LHCN-M2 (cell line): ENCODE measurements around the gene GSE1. TPM values are rescaled to one million over a fixed set of nuclear protein-coding genes. Genes with fewer than 3 reads are reported as not detected.

Experiments
- DNase-seq: peaks from one replicate; pipeline ENCODE4 v3.0.0-alpha.2; 2012; ENCODE audit warnings: low read depth
- total RNA-seq: library from RNA; depleted of rRNA; stranded (reverse); fragments of >200 nt; gene quantifications from 2 replicates; pipeline ENCODE4 v1.2.3, GENCODE V29; 2014

GSE1 gene
- total RNA-seq, 1 experiment from 2014 or later = 10.9 TPM

DNA sequence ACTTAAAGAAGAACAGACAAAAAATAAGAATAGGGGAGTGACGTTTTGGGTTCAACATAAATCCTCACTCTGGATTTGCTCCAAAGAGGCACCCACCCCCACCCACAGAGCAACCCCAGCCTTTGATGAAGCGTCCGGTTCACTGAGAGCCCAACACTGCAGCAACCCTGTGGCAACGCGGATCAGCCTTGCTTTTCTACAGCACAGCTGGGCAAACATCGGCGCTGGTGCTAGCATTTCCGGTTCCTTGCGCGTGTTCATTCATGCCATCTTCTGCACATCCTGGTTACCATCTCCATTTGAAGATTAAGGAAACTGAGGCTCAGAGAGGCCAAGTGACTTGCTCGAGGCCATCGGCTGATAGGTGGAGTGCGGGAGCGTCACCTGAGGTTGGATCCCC lies 84.3 kb downstream of the GSE1 start:
- DNase-seq = no peak

DNA sequence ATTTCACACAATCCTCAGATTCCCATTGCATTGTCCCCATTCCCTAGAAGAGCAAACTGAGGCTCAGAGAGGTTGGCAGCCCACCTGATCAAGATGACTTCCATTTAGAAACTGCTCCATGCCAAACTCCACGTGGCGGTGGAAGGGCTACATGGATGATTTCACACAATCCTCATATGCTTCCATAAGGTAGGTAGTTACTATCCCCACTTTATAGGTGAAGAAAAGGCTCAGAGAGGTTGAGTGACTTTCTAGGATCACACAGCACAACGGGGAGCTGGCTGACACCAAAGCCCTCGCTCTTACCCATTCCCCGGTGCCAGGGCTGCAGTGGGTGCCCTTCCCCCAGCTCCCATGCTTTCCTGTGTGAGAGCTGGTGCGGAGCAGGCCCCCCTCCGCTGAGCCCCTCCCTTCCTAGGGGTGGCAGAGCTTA lies 85.4 kb downstream of the GSE1 start:
- DNase-seq = no peak

DNA sequence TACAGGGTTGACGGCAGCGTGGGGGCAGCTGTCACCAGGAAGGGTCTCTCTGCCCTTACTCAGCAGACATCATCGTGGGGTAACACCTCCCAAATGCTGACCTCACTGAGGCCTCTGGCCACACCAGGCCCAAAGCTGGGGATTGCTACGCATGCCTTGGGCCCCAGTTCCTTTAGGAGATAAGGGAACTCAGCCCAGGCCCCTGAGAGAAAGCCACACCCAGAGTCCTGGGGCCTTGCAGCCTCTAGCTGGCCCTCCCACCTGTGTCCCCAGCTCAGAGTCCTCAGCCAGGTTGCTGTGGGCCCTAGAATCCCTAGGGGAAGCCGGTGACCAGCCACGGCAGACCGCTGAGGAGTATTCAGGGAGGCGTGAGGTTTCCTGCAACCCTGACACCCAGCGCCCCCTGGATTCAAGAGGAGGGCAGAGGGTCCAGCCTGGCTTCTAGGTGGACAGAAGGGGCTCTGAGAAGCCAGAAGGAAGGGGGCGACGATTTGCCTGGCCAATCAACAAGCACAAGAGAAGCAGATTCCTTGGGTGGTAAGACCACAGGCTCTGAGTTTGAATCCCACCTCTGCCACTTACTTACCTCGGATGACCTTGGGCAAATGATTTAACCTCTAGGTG lies 85.9 kb downstream of the GSE1 start:
- no peak for DNase-seq

DNA sequence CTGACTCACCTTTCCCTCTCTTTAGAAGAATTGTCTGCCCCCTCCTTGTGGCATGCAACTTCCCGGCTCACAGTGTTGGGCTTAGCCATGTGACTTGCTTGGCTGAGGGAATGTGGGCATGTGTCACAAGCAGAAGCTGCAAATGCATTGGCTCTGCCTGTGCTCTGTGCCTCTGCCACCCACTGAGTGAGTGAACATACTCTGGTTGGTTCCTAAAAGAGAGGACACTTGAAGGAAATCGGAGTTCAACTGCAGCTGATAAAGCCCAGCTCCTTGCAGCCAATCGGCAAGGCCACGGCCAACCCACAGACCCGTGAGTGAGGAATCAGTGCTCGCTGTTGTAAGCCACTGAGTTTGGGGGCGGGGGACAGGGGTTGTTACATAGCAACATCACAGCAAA lies 86.5 kb downstream of the GSE1 start:
- peak; percentile 36 for DNase-seq

DNA sequence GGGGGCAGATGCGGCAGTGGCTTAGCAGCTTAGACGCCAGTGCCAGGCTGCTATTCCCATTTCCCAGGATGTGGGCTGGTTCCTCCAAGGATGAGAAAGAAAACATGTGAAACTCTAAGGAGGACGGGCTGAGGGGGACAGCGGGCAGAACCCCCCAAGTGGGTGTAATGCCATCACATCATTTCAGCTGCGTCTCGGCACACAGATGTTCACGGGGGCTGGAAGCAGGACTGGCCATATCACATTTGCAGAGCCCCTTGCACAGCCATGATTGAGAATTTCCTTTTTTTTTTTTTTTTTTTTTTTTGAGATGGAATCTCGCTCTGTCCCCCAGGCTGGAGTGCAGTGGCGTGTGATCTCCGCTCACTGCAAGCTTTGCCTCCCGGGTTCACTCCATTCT lies 90.9 kb downstream of the GSE1 start:
- DNase-seq = no peak

DNA sequence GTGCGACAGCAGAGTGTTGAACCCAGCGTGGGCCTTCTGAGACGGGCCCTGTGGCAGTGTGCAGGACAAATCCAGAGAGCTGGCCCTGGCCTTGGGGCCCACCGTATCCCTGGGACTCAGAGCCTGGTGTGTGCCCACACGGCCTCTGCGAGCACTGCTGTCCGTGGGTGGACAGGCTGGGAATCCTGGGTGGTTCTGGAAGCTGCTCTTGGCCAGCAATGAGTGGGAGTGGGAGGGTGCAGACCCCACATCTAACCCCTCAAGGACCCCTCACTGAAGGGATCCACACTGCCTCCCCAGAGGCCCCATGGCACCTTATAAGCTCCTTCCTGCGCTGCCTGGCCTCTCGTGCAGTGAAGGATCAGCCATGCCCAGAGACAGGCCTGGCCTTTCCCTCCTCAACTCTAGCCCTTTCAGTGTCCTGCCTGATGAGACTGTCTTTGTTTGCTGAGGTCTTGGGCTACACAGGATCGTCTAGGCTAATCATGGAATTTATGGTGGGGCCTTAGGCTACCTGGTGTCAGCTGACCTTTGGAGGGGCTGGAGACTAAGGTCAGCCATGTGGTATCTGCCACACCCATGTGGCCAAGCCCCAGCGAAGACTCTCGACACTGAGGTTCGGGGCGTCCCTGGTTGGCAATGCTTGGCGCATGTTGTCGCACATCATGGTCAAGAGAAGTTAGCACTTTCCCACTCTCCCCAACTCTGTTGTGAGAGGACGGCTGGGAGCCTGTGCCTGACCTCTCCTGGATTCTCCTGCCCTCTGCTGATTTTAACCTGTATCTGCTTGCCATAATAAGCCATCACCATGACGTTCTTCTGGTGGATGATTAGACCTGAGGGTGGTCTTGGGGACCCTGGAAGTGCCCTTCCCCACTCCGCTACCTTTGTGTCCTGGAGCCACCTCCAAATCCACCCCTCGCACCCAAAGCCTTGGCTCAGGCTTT lies 92.1 kb downstream of the GSE1 start:
- DNase-seq = no peak

DNA sequence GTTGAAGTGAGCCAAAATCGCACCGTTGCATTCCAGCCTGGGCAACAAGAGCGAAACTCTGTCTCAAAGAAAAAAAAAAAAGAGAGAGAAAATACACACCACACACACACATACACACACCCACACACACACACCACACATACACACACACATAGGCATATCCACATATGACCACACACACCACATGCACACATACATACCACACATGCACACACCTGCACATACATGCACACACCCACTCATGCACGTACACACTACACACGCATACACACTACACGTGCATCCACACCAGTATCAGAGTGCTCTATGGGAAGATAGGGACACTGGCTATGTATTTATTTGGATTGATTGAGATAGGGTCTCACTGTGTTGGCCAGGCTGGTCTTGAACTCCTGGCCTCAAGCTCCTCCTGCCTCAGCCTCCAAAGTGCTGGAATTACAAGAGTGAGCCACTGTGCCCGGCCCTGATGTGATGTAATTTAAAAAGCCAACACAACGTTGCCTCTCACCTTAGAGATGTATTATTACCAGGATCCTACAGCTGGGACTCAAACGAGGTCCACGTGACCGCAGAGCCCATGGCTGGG lies 93.4 kb downstream of the GSE1 start:
- no peak for DNase-seq

DNA sequence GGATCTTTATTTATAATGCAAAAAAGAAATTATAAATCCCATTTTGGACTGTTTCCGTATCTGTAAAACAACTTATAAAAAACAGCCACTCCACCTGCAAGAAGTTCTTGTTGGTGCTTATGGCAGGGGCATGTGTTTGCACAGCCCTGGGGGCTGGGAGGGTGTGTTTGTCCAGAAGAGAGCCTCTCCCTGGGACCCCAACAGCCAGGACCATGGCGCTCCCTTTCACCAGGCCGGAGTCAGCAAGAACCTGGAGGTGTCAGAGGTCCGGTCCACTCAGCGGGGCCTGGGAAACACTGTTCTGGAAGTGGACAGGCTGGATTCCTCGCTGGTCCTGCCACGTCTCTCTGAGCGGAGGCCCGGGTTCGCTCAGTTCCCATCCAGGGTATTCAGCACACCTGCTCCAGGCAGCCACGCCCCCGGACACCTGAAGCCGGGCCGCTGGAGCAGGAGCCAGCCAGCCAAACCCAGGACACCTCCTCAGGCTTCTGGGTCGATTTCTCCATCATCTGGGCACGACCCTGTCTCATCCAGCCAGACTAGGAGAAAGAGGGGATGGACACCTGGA lies 94.5 kb downstream of the GSE1 start:
- no peak for DNase-seq

DNA sequence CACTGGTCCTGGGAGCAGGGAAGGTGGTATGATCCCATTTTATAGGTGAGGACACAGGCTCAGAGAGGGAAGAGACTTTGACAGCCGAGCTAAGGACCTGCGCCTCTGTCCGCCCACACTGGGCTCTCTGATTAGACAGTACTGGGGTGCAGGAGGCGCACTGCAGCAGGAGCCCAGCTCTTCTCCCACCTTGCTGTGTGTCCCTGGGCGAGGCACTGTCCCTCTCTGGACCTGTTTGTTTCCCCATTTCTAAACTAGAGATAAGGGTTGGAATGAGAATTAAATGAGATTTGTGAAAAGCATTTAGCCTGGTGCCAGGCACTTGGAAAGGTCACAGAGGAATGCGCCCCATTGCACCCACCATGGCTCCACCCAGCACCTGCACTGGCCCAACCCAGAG lies 95.2 kb downstream of the GSE1 start:
- no peak for DNase-seq

DNA sequence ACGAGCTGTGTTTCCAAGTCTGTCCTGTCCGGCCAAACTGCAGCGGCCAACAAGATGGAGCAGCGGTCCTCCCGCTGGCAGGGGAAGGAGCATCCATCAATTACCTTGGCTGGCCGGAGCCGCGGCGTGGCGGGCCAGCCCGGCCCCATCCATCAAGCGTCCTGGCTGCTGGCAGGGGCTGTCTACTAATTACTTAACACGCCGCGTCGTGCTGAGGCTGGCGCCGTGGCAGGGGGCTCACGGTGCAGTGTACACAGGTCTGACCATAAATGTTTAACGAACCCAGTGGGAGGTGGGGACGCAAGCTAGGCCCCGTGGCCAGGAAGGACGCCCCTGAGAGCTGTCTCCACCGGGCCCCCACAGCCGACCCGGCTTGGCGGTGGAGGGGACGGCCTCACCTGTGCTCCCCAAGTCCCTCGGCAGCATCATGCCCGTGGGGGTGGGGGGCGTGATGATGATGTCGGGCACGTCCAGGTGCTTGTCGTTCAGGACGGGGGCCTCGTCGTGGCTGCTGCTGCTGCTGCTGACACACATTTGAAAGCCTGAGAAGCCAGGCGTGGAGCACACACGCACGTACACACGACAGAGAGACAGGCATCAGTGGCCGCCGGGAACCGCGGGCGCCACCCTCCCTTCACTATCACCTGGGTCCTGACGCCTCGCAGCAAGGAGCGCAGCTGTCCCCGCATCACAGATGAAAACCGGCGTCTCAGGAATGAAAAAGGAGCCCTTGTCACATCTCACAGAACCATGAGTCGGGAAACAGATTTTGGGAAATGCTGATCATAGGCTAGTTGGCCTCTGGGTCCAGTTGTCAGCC lies 96.9 kb downstream of the GSE1 start:
- no peak for DNase-seq

DNA sequence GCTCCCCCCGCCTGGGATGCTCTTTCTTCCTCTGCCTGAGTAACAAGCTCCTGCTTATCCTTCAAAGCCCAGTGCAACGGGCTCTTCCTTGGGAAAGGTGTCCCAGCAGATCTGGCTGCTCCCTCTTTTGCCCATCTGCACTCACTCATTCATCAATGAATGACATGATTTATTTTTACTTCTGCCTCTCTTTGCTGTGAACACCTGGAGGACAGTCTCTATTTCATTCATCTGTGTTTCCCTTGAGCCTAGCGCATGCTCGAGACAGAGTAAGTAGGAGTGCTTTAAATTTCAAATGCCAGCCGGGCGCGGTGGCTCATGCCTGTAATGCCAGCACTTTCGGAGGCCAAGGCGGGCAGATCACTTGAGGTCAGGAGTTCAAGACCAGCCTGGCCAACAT lies 97.6 kb downstream of the GSE1 start:
- no peak for DNase-seq

DNA sequence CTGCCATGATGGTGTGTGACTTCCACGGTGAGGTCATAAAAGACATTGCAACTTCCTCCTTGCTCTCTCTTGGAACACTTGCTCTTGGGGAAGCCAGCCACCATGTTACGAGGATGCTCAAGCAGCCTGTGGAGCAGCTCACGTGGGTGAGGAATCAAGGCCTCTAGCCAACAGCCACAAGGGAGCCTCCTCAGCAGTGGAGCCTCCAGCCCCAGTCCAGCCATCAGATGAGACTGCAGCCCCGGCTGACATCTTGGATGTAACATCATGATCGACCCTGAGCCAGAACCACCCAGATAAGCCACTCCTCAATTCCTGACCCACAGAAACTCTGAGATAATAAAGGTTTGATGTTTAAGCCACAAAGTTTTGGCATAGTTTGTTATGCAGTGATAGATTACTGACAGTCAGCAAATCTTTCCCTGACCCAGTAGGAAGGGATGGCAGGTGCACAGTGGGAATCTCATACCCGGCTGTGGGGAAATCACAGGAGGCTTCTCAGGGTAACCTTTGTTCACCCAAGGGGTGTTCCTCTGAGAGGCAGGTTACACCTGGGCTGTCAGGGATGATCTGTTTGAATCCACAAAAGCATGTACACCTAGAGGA lies 99.0 kb downstream of the GSE1 start:
- DNase-seq = no peak

DNA sequence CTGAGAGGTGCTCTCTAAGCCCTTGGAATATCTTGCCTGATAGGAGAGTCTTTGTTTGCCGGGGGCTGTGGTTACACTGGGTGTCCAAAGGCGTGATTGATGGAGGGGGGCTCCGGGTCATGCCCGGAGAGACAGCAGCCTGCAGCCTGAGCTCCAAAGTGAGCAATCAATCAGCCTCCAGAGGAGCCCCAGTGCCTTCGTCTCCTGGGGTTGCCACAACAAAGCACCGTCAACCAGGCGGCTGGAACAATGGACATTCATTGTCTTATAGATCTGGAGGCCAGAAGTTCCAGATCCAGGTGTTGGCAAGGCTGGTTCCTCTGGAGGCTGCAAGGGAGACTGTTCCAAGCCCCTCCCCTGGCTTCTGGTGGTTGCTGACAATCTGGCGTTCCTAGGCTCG lies 99.7 kb downstream of the GSE1 start:
- DNase-seq = no peak

DNA sequence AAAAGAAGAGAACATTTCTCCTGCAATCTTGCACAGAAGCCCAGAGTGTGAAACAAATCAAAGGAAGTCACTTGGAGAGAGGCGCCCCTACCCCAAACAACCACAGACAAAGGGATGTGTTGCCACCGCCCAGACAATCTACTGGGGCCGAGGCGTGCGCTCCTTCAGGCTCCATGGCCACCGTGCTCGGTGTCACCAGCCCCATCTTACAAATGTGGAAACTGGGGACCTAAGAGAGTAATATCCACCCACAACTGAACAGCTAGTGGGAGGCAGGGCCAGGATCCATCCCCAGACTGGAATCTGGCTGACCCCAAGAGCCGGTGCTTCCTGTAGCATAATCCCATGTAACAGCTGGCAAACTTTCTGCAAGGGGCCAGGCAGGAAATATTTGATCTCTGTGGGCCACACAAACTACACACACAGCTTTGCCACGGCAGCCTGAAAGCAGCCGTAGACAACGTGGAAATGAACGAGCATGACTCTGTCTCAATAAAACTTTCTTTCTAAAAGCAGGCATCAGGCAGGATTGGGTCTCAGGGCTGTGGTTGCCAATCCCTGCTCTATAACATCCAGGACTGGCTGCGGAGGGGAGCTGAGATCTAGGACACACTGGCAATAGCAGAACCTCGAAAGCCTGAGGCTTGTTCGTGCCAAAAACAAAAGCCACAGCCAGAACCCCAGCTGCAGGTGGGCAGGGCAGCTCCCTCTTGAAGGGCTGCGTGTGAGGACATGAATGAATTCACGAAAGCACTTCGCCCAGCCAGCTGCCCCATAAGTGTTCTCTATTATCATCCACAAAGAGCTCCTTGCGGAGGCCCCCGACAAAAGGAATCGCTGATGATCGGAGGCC lies 102.3 kb downstream of the GSE1 start:
- DNase-seq = peak; percentile 74

DNA sequence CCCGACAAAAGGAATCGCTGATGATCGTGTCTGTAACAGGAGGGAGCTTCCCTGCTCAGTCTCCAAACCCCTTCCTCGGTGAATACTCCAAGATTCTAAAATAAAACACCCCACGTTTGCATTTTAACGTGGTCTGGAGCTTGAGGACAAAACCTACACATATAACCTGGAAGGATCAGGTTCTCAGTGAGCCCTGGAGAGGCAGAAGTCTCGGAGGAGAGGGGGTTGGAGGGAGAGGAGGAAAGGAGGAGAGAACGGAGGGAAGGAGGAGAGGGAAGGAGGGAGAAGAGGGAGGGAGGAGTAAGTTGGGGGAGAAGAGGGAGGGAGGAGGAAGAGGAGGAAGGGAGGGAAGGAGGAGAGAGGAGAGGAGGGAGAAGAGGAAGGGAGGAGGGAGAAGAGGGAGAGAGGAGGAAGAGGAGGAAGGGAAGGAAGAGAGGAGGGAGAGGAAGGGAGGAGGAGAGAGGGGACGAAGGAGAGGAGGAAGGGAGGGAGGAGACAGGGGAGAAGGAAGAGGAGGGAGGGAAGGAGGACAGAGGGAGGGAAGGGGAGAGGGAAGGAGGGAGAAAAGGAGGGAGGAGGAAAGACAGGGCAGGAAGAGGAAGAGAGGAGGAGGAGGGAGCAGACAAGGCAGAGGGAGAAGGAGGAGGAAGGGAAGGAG lies 103.0 kb downstream of the GSE1 start:
- no peak for DNase-seq

DNA sequence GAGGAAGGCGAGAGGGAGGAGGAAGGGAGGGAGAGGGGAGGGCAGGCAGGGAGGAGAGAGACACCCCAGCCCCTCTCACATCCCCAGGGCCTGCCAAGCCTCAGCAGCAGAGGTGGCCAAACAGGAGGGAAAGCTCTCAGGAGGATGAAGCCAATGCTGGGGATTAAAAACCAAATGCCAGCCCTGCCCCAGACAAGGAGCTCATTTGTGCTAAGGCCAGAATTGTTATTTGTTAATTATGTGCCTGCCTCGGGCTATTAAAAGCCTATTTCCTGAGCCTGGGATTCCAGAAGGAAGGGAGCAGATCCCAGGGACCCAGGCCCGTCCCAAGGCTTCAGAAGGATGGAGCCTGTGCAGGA lies 103.5 kb downstream of the GSE1 start:
- DNase-seq = no peak

DNA sequence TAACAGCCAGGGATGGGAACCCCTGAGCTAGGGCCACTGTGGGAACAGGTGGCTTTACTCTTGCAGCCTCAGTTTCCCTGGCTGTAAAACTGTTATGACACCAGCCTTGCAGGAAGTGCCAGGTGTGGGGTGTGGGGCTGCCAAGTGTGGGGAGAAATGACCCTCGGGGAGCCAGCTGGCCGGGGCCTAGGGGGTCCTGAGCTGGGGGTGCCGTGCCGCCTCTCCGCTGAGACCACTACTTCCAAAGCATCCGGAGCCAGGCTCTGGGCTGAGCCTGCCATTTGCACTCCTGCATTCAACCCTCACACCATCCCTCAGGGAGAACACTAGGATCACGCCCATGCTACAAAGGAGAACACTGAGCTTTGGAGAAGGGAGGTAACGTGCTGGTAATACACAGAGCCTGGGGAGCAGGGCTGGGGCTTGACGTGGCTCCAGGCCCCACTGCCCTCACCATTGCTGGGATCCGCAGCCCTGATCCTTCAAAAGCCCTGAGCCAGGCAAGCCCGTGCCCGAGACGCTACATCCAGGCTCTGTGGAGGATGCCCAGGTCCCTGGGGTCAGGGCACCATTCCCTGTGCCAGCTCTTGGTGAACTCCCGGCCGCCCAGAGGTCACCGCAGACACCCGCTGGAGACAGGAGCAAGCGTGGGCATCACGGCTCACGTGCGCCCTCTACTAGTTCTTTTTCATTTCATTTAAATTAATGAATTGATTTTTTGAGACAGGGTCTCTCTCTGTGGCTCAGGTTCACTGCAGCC lies 104.5 kb downstream of the GSE1 start:
- peak; percentile 63 for DNase-seq

DNA sequence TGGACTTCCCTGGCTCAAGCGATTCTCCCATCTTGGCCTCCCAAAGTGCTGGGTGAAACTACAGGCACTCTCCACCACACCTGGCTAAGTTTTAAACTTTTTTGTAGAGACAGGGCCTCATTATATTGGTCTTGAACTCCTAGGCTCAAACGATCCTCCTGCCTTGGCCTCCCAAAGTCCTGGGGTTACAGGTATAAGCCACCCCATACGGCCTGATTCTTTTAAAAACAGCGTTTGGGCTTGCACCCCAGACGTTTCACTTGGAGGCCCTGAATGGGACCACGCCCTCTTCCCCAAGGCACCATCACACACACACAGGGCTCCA lies 105.0 kb downstream of the GSE1 start:
- no peak for DNase-seq

DNA sequence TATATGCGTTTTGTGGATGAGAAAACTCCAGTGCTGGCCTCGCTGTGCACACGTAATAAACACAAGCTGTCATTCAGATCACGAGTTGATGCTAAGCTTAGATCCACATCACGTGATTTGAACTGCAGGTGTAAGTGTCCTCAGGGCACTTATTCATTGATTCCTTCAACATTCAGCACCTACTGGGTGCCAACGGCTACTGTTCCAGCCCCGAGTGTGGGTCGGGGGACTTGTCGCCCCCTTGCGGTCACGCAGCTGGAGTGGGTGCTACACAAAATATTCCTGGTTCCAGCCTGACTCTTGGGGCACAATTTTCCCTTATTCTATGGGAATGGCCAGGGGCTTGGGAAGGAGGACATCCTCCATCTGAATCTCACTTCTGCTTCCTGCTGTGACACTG lies 105.6 kb downstream of the GSE1 start:
- DNase-seq = no peak
